HEK293 (cell line): ENCODE results near the gene PROB1.

Experiments
- FEZF1 ChIP-seq: fragments of 450-650 bp; formaldehyde crosslinking; IDR thresholded peaks from 2 replicates; pipeline ENCODE4 v1.5.1; 2016; ENCODE audit warnings: missing biosample characterization, missing genetic modification characterization
- GLI2 ChIP-seq: fragments of 450-650 bp; formaldehyde crosslinking; IDR thresholded peaks from 2 replicates; pipeline ENCODE4; 2017; ENCODE audit warnings: missing biosample characterization, missing genetic modification characterization, low read depth, borderline replicate concordance
- GLIS1 ChIP-seq: fragments of 450-650 bp; formaldehyde crosslinking; IDR thresholded peaks from 2 replicates; pipeline ENCODE4 v1.5.1; 2016; ENCODE audit warnings: missing biosample characterization, missing genetic modification characterization
- INSM2 ChIP-seq: fragments of 450-650 bp; formaldehyde crosslinking; IDR thresholded peaks from 2 replicates; pipeline ENCODE4 v1.5.1; 2016; ENCODE audit warnings: missing biosample characterization, missing genetic modification characterization
- KLF1 ChIP-seq: fragments of 450-650 bp; formaldehyde crosslinking; IDR thresholded peaks from 2 replicates; pipeline ENCODE4 v1.5.1; 2016; ENCODE audit warnings: missing biosample characterization, missing genetic modification characterization
- MZF1 ChIP-seq: fragments of 450-650 bp; formaldehyde crosslinking; IDR thresholded peaks from 2 replicates; pipeline ENCODE4 v1.5.1; 2017; ENCODE audit warnings: missing biosample characterization, missing genetic modification characterization, borderline replicate concordance
- RBAK ChIP-seq: fragments of 450-650 bp; formaldehyde crosslinking; IDR thresholded peaks from 2 replicates; pipeline ENCODE4 v1.5.1; 2016; ENCODE audit warnings: missing biosample characterization, missing genetic modification characterization
- SCRT2 ChIP-seq: fragments of 450-650 bp; formaldehyde crosslinking; IDR thresholded peaks from 2 replicates; pipeline ENCODE4 v1.5.1; 2016; ENCODE audit warnings: missing biosample characterization, missing genetic modification characterization
- SP3 ChIP-seq: fragments of 450-650 bp; formaldehyde crosslinking; IDR thresholded peaks from 2 replicates; pipeline ENCODE4 v1.5.1; 2016; ENCODE audit warnings: missing biosample characterization, missing genetic modification characterization
- TCF7L2 ChIP-seq: IDR thresholded peaks from 2 replicates; pipeline ENCODE4 v1.6.1; 2011; ENCODE audit warnings: low read depth, mild to moderate bottlenecking, inconsistent platforms, low read length, moderate library complexity, borderline replicate concordance
- WT1 ChIP-seq: fragments of 450-650 bp; formaldehyde crosslinking; IDR thresholded peaks from 2 replicates; pipeline ENCODE4 v1.5.1; 2016; ENCODE audit warnings: missing biosample characterization, missing genetic modification characterization
- ZBTB17 ChIP-seq: fragments of 450-650 bp; formaldehyde crosslinking; IDR thresholded peaks from 2 replicates; pipeline ENCODE4 v1.5.1; 2016; ENCODE audit warnings: missing biosample characterization, missing genetic modification characterization
- ZBTB21 ChIP-seq: fragments of 450-650 bp; formaldehyde crosslinking; IDR thresholded peaks from 2 replicates; pipeline ENCODE4 v1.5.1; 2017; ENCODE audit warnings: missing biosample characterization, missing genetic modification characterization
- ZBTB48 ChIP-seq: fragments of 450-650 bp; formaldehyde crosslinking; IDR thresholded peaks from 2 replicates; pipeline ENCODE4 v1.5.1; 2016; ENCODE audit warnings: missing biosample characterization, missing genetic modification characterization
- ZNF140 ChIP-seq: fragments of 450-650 bp; formaldehyde crosslinking; IDR thresholded peaks from 2 replicates; pipeline ENCODE4 v1.5.1; 2016; ENCODE audit warnings: missing biosample characterization, missing genetic modification characterization
- ZNF175 ChIP-seq: fragments of 450-650 bp; formaldehyde crosslinking; IDR thresholded peaks from 2 replicates; pipeline ENCODE4 v1.5.1; 2016; ENCODE audit warnings: missing biosample characterization, missing genetic modification characterization
- ZNF202 ChIP-seq: fragments of 450-650 bp; formaldehyde crosslinking; IDR thresholded peaks from 2 replicates; pipeline ENCODE4 v1.5.1; 2016; ENCODE audit warnings: missing biosample characterization, missing genetic modification characterization, borderline replicate concordance
- ZNF302 ChIP-seq: fragments of 450-650 bp; formaldehyde crosslinking; IDR thresholded peaks from 2 replicates; pipeline ENCODE4 v1.5.1; 2016; ENCODE audit warnings: missing biosample characterization, missing genetic modification characterization, low read depth
- ZNF350 ChIP-seq: fragments of 450-650 bp; formaldehyde crosslinking; IDR thresholded peaks from 2 replicates; pipeline ENCODE4 v1.5.0; 2017; ENCODE audit warnings: missing biosample characterization, mild to moderate bottlenecking, missing genetic modification characterization
- ZNF416 ChIP-seq: fragments of 450-650 bp; formaldehyde crosslinking; IDR thresholded peaks from 2 replicates; pipeline ENCODE4 v1.5.1; 2016; ENCODE audit warnings: missing biosample characterization, missing genetic modification characterization
- ZNF473 ChIP-seq: fragments of 450-650 bp; formaldehyde crosslinking; IDR thresholded peaks from 2 replicates; pipeline ENCODE4 v1.5.1; 2017; ENCODE audit warnings: missing biosample characterization, missing genetic modification characterization
- ZNF510 ChIP-seq: fragments of 450-650 bp; formaldehyde crosslinking; IDR thresholded peaks from 2 replicates; pipeline ENCODE4 v1.5.1; 2018; ENCODE audit warnings: mild to moderate bottlenecking, missing genetic modification characterization, missing biosample characterization; ENCODE audit not compliant: insufficient replicate concordance
- ZNF521 ChIP-seq: fragments of 450-650 bp; formaldehyde crosslinking; IDR thresholded peaks from 2 replicates; pipeline ENCODE4 v1.5.1; 2017; ENCODE audit warnings: missing biosample characterization, mild to moderate bottlenecking, missing genetic modification characterization
- ZNF530 ChIP-seq: fragments of 450-650 bp; formaldehyde crosslinking; IDR thresholded peaks from 2 replicates; pipeline ENCODE4 v1.5.1; 2016; ENCODE audit warnings: low read depth, missing biosample characterization, missing genetic modification characterization
- ZNF548 ChIP-seq: fragments of 450-650 bp; formaldehyde crosslinking; IDR thresholded peaks from 2 replicates; pipeline ENCODE4 v1.5.1; 2016; ENCODE audit warnings: missing biosample characterization, missing genetic modification characterization
- ZNF561 ChIP-seq: fragments of 450-650 bp; IDR thresholded peaks from 2 replicates; pipeline ENCODE4 v1.5.1; 2018; ENCODE audit warnings: missing biosample characterization, missing genetic modification characterization, borderline replicate concordance
- ZNF580 ChIP-seq: fragments of 450-650 bp; formaldehyde crosslinking; IDR thresholded peaks from 2 replicates; pipeline ENCODE4 v1.5.1; 2016; ENCODE audit warnings: missing biosample characterization, missing genetic modification characterization
- ZNF626 ChIP-seq: fragments of 450-650 bp; sonication (Bioruptor Pico); formaldehyde crosslinking; IDR thresholded peaks from 2 replicates; pipeline ENCODE4 v1.5.1; 2018; ENCODE audit warnings: missing biosample characterization, missing genetic modification characterization, inconsistent platforms
- ZNF639 ChIP-seq: fragments of 450-650 bp; formaldehyde crosslinking; IDR thresholded peaks from 2 replicates; pipeline ENCODE4 v1.5.1; 2016; ENCODE audit warnings: missing biosample characterization, missing genetic modification characterization
- ZNF664 ChIP-seq: fragments of 450-650 bp; formaldehyde crosslinking; IDR thresholded peaks from 2 replicates; pipeline ENCODE4 v1.5.1; 2016; ENCODE audit warnings: missing biosample characterization, missing genetic modification characterization
- ZNF677 ChIP-seq: fragments of 450-650 bp; IDR thresholded peaks from 2 replicates; pipeline ENCODE4 v1.5.0; 2018; ENCODE audit warnings: missing biosample characterization, mild to moderate bottlenecking, missing genetic modification characterization, moderate library complexity
- ZNF747 ChIP-seq: fragments of 450-650 bp; formaldehyde crosslinking; IDR thresholded peaks from 2 replicates; pipeline ENCODE4 v1.5.1; 2016; ENCODE audit warnings: missing biosample characterization, missing genetic modification characterization
- ZNF792 ChIP-seq: fragments of 450-650 bp; formaldehyde crosslinking; IDR thresholded peaks from 2 replicates; pipeline ENCODE4 v1.5.1; 2016; ENCODE audit warnings: missing biosample characterization, missing genetic modification characterization
- TF ChIP-seq, protein P1 (sequence below): fragments of 450-650 bp; formaldehyde crosslinking; IDR thresholded peaks from 2 replicates; pipeline ENCODE4 v1.5.1; 2016; ENCODE audit warnings: missing biosample characterization, missing genetic modification characterization
- TF ChIP-seq, protein P2 (sequence below): fragments of 450-650 bp; formaldehyde crosslinking; IDR thresholded peaks from 2 replicates; pipeline ENCODE4 v1.5.1; 2016; ENCODE audit warnings: missing biosample characterization, missing genetic modification characterization

The PROB1 gene

DNA sequence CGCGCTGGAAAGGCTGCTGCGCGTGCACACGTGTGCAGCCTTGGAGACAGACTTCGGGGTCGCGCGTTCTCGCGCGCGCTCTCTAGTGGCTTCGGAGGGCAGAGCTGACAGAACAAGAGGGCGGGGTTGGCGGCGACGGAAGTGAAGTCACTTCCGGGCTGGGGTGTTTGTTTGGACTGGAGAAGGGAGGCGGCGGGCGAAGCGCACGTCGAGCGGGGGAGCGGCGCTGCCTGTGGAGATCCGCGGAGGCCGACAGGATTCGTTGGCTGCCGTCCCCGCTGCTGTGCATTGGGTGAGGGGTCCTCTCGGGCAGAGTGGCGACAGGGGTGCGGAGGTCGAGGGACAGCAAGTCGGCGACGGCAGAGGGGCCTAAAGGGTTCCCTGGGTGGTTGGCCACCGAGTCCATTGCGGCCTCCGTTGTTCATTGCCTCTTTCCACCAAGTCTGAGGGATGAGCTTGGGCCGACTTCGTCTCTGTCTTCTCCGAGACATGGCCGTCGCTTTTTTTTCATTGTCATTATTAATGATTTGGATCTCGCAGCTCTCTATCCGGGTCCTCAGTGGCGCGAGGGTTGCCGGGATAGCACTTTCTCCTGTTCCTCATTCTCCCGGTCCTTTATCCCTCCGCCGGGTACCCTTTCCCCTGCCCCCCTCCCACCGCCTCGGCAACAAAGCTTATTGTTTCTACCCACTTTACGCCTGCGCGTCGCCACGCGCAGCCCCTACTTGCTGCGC is 53.0 kb downstream of the PROB1 start, which contains the start of gene PAIP2 (continued):
- no peak for TF ChIP-seq ZNF626 (tag by site-specific recombination)
- TF ChIP-seq ZNF510, result no peak
- no peak; the same call in 1 of the 2 replicates for TF ChIP-seq GLI2 (tag by site-specific recombination)
- no peak for TF ChIP-seq ZNF792
- peak; percentile 71; the same call in 1 of the 2 replicates for TF ChIP-seq ZBTB21
- TF ChIP-seq ZNF302 (tag by site-specific recombination), result no peak
- TF ChIP-seq TCF7L2, result no peak
- TF ChIP-seq KLF1 (tag by site-specific recombination), result peak; percentile 92
- no peak for TF ChIP-seq ZNF202 (tag by site-specific recombination)
- TF ChIP-seq SCRT2, result 0 out of 2 replicates have a peak, but pooled peaks have one; percentile 65
- TF ChIP-seq ZBTB17 (tag by site-specific recombination), result peak; percentile 99
- TF ChIP-seq ZNF548 (tag by site-specific recombination), result 0 out of 2 replicates have a peak, but pooled peaks have one; percentile 27
- TF ChIP-seq ZNF561 (tag by site-specific recombination), result peak; percentile 81; the same call in 1 of the 2 replicates
- TF ChIP-seq ZNF473 (tag by site-specific recombination), result no peak
- TF ChIP-seq SP3 (tag by site-specific recombination), result peak; percentile 83
- no peak for TF ChIP-seq ZNF530 (tag by site-specific recombination)
- peak; percentile 80; the same call in 1 of the 2 replicates for TF ChIP-seq ZBTB48 (tag by site-specific recombination)
- TF ChIP-seq RBAK (tag by site-specific recombination), result peak; percentile 58; the same call in 1 of the 2 replicates
- TF ChIP-seq INSM2 (tag by site-specific recombination), result peak; percentile 39
- TF ChIP-seq ZNF747 (tag by site-specific recombination), result no peak
- TF ChIP-seq ZNF639, result peak; percentile 85; the same call in 1 of the 2 replicates
- peak; percentile 49 for TF ChIP-seq ZNF664 (tag by site-specific recombination)
- TF ChIP-seq FEZF1 (tag by site-specific recombination), result 0 out of 2 replicates have a peak, but pooled peaks have one; percentile 6
- TF ChIP-seq ZNF677, result no peak
- TF ChIP-seq MZF1 (tag by site-specific recombination), result peak; percentile 84; the same call in 1 of the 2 replicates
- TF ChIP-seq, protein P1, sequence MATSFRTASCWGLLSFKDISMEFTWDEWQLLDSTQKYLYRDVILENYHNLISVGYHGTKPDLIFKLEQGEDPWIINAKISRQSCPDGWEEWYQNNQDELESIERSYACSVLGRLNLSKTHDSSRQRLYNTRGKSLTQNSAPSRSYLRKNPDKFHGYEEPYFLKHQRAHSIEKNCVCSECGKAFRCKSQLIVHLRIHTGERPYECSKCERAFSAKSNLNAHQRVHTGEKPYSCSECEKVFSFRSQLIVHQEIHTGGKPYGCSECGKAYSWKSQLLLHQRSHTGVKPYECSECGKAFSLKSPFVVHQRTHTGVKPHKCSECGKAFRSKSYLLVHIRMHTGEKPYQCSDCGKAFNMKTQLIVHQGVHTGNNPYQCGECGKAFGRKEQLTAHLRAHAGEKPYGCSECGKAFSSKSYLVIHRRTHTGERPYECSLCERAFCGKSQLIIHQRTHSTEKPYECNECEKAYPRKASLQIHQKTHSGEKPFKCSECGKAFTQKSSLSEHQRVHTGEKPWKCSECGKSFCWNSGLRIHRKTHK (tag by site-specific recombination), result no peak
- no peak for TF ChIP-seq ZNF140 (tag by site-specific recombination)
- peak; percentile 38 for TF ChIP-seq GLIS1 (tag by site-specific recombination)
- no peak for TF ChIP-seq ZNF175 (tag by site-specific recombination)
- no peak for TF ChIP-seq ZNF350 (tag by site-specific recombination)
- TF ChIP-seq ZNF416 (tag by site-specific recombination), result no peak
- TF ChIP-seq WT1, result peak; percentile 95
- TF ChIP-seq, protein P2, sequence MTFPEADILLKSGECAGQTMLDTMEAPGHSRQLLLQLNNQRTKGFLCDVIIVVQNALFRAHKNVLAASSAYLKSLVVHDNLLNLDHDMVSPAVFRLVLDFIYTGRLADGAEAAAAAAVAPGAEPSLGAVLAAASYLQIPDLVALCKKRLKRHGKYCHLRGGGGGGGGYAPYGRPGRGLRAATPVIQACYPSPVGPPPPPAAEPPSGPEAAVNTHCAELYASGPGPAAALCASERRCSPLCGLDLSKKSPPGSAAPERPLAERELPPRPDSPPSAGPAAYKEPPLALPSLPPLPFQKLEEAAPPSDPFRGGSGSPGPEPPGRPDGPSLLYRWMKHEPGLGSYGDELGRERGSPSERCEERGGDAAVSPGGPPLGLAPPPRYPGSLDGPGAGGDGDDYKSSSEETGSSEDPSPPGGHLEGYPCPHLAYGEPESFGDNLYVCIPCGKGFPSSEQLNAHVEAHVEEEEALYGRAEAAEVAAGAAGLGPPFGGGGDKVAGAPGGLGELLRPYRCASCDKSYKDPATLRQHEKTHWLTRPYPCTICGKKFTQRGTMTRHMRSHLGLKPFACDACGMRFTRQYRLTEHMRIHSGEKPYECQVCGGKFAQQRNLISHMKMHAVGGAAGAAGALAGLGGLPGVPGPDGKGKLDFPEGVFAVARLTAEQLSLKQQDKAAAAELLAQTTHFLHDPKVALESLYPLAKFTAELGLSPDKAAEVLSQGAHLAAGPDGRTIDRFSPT (tag by site-specific recombination), result no peak
- TF ChIP-seq ZNF580, result peak; percentile 89
- TF ChIP-seq ZNF521 (tag by site-specific recombination), result no peak
